T-helper 17 cell (primary cell): Measurements from ENCODE around the gene CTF1. TPM values are rescaled to one million over a fixed set of nuclear protein-coding genes. Genes with fewer than 3 reads are reported as not detected.
A peak's percentile ranks its signal among the peaks of the same experiment; 100 is the strongest.

Experiments used
- ATAC-seq: fragments of 150-1000 bp; cut with Tn5 transposase; 2 replicates; pipeline ENCODE4 v1.10.0; 2021; ENCODE audit warnings: mild to moderate bottlenecking, moderate library complexity
- DNase-seq, 3 donors: peaks; one replicate each; pipeline versions ENCODE4 v3.0.0 to v3.0.0-alpha.2; 2020 to 2021
- H3K9me3 ChIP-seq: one replicate; pipeline ENCODE4 v1.7.0; 2013; ENCODE audit warnings: low read length, mild to moderate bottlenecking; ENCODE audit not compliant: control insufficient read depth, poor library complexity, severe bottlenecking
- H3K27ac Mint-ChIP-seq: one replicate; pipeline ENCODE4 v1.8.0; 2022; ENCODE audit warnings: mild to moderate bottlenecking, moderate library complexity, mixed read lengths
- H3K27me3 Mint-ChIP-seq: one replicate; pipeline ENCODE4 v1.8.0; 2022; ENCODE audit warnings: mixed read lengths
- H3K36me3 Mint-ChIP-seq: one replicate; pipeline ENCODE4 v1.8.0; 2022; ENCODE audit warnings: low read depth, mixed read lengths
- H3K4me1 Mint-ChIP-seq: one replicate; pipeline ENCODE4 v1.8.0; 2022; ENCODE audit warnings: mild to moderate bottlenecking, mixed read lengths
- H3K4me3 Mint-ChIP-seq: one replicate; pipeline ENCODE4 v1.8.0; 2022; ENCODE audit warnings: mild to moderate bottlenecking, moderate library complexity, mixed read lengths
- total RNA-seq, 4 donors: library from RNA in 2 of 4; stranded (reverse) in 2 of 4; gene quantifications; one replicate each; pipeline ENCODE4 v1.2.3 and lab custom pipeline; 2022 to 2026

CTF1 gene
- total RNA-seq, 2 donors from 2014 or later, result 0.26 TPM; not detected in 1

- no peak for ATAC-seq
- Mint-ChIP-seq H3K27me3 (no peaks in the 10 kb centered on the region), H3K4me1 (peaks cover 29% of the 10 kb centered on the region), H3K4me3 (peak within 1 kb of the TSS; percentile 99), H3K36me3 (no peaks in the 10 kb centered on the region), H3K27ac (peak within 1 kb of the TSS; percentile 98)
- DNase-seq, result no peak
- H3K9me3 ChIP-seq, result no peaks in the 10 kb centered on the region
Measured at GRCh38 chr16:30923554-30924075, 27.2 kb downstream of the CTF1 start, which contains the start of gene FBXL19. FBXL19 (plus strand) TSS chr16:30923572; CDS start chr16:30925755, 2,183 bp downstream.

DNA sequence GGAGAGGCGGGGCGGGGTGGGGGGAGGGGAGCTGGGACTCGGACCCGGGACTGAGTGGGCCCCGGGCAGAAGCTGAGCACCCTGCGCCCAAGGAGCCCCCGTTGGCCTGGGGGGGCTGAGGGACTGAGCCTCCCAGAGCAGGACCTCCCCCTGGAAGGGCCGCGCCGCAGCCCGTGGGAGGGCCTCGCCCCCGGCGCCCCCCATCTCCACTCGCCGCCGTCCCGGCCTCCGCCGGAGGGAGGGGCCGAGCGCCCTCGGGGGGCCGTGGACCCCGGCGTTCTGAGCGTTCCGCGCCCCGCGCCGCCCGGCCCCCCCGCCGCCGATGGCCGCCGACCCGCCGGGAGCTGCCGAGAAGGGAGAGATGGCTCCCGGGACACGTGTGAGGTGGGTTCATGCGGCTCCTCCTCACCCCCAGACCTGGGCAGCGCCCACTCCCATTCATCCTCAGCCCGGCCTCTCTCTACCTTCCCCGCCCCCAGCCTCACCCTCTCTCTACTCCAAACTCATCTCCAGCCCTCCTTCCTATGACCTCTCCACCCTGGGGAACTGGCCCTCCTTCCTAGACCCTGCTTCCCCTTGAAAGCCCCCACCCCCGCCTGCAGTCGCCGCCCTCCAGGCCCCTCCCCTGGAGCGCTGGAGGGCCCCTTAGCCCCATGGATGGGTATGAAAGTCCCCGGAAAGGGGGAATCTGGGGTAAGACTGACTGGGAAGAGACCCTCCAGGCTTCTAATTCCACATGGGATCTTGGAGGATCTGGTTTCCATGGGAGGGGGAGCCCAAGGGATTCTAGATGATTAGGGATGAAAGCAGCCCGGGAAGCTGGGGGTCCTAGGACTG is 27.9 kb downstream of the CTF1 start:
- Mint-ChIP-seq H3K4me1 (peaks cover 29% of the 10 kb centered on the region), H3K27ac (peak overlapping the region; percentile 54), H3K36me3 (no peaks in the 10 kb centered on the region), H3K27me3 (no peaks in the 10 kb centered on the region), H3K4me3 (peak overlapping the region; percentile 83)
- DNase-seq (no peak), ATAC-seq (no peak)
- no peaks in the 10 kb centered on the region for H3K9me3 ChIP-seq

DNA sequence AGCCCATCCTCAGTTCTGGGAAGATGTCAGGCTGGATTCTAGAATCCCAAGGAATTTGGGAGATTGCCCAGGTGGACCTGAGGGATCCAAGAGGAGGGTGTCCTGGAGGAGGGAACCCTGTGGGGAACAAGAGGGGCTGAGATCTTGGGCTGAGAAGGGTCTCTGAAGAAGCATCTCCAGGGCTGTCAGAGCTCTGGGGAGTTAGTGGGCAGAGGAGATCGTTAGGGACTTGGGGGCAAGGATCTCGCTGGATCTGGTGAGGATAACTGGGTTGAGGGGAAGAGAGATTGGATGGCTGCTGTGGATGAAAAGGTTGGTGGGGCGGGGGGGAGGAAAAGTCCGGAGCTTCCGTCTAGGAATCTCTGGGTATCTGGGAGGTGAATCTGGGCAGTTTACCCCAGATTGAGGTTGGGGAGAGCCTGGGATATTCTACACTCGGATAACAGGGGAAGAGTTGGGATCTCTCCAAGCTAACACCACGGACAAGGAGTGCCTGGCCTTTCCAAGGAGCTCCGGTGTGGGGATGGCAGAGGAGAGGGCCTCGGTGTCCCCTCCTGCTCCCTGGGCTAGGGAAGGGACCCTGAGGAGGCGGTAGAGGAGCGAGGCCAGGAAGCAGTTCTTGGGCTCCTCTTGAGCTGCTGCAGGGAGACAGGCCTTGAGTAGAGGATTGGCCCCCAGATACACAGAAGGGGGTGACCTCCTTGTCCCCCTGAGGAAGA is 28.7 kb downstream of the CTF1 start:
- H3K9me3 ChIP-seq, result no peaks in the 10 kb centered on the region
- Mint-ChIP-seq H3K36me3 (no peaks in the 10 kb centered on the region), H3K27me3 (no peaks in the 10 kb centered on the region), H3K4me1 (peaks cover 29% of the 10 kb centered on the region), H3K27ac (peak overlapping the region; percentile 54), H3K4me3 (peak overlapping the region; percentile 83)
- ATAC-seq, result no peak
- no peak for DNase-seq

GRCh38 chr16:30925632-30925987 is 29.2 kb downstream of the CTF1 start:
- Mint-ChIP-seq H3K4me1 (peaks cover 29% of the 10 kb centered on the region), H3K36me3 (no peaks in the 10 kb centered on the region), H3K4me3 (peak overlapping the region; percentile 28), H3K27ac (peak overlapping the region; percentile 83), H3K27me3 (no peaks in the 10 kb centered on the region)
- no peak for ATAC-seq
- no peak for DNase-seq
- H3K9me3 ChIP-seq, result no peaks in the 10 kb centered on the region

DNA sequence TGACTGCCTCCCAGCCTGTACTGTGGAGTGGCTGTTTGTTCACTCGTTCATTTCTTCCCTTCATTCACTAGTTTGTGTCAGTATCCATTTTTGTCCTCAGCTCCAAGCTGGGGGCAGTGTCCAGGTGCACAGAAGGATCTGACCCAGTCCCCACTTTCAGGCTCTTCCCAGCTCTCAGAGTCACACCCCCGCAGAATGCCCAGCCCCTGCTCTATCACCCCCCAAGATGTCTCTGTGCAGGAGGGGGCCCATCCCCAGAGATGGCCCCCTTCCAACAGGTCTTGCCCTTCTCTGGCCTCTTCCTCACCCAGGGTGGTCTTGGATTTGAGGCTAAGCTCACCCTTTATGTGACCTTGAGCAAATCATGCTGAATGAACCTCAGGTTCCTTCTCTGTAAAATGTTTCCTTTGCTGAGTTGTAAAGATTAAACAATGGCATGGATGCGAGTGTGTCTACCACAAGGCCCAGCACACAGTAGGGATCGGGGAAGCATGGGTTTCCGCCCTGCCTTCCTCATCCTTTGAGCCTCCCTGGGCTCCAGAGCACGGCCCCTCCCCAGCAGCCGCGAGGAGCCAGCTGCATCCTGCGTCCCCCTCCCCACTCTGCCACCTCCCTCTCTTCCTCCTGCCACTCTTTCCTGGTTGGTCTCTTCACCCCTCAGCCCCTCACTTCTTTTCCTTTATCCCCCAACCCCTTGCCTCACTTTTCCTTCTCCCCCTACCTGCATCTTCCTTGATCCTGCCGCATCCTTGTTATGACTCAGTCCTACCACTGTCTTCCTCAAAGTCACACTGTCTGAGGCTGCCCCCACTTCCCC is 29.8 kb downstream of the CTF1 start:
- H3K9me3 ChIP-seq, result no peaks in the 10 kb centered on the region
- Mint-ChIP-seq H3K4me3 (peak overlapping the region; percentile 53), H3K27me3 (no peaks in the 10 kb centered on the region), H3K27ac (peak overlapping the region; percentile 83), H3K36me3 (peaks cover 2% of the 10 kb centered on the region), H3K4me1 (peaks cover 32% of the 10 kb centered on the region)
- no peak for ATAC-seq
- DNase-seq, result no peak

DNA sequence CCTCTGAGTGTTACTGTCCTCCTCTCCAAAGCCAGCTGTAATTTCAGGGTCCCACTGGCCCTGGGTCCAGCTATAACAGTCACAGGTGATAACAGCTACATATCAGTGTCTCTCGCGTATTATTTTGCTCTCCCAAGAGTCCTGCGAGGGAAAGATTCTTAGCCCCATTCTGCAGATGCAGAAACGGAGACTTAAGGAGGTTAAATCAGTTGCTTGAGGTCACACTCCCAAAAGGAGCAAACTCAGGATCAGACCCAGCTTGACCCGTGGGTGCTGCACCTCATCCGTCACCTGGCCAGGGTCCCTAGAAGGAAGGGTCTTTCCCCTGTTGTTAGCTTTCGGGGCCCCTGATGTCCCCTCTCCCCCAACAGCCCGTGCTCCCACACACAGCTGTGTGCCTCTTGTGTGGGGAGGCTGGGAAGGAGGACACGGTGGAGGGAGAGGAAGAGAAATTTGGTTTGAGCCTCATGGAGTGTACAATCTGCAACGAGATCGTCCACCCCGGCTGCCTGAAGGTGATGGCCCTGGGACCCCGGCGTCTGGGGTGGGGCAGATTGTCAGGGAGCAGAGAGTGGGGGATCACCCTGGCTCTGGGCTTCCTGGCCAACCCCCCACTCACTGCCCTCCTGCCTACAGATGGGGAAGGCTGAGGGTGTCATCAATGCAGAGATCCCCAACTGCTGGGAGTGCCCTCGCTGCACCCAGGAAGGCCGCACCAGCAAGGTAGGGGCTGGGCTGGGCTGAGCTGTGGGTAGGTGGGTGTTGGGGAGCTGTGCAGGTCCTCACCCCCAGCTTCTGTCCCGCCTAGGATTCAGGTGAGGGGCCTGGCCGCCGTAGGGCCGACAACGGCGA is 30.7 kb downstream of the CTF1 start:
- H3K27me3 Mint-ChIP-seq, result no peaks in the 10 kb centered on the region
- DNase-seq, result no peak
- H3K4me3 Mint-ChIP-seq, result no peak overlapping the region
- no peak overlapping the region for H3K27ac Mint-ChIP-seq
- no peak for ATAC-seq
- H3K36me3 Mint-ChIP-seq, result peaks cover 2% of the 10 kb centered on the region
- H3K9me3 ChIP-seq, result no peaks in the 10 kb centered on the region
- H3K4me1 Mint-ChIP-seq, result peaks cover 26% of the 10 kb centered on the region

GRCh38 chr16:30927789-30928378 is 31.5 kb downstream of the CTF1 start:
- Mint-ChIP-seq H3K36me3 (peaks cover 2% of the 10 kb centered on the region), H3K4me3 (no peak overlapping the region), H3K27me3 (no peaks in the 10 kb centered on the region), H3K4me1 (peaks cover 25% of the 10 kb centered on the region), H3K27ac (no peak overlapping the region)
- H3K9me3 ChIP-seq, result no peaks in the 10 kb centered on the region
- DNase-seq (no peak), ATAC-seq (peak; percentile 7)

DNA sequence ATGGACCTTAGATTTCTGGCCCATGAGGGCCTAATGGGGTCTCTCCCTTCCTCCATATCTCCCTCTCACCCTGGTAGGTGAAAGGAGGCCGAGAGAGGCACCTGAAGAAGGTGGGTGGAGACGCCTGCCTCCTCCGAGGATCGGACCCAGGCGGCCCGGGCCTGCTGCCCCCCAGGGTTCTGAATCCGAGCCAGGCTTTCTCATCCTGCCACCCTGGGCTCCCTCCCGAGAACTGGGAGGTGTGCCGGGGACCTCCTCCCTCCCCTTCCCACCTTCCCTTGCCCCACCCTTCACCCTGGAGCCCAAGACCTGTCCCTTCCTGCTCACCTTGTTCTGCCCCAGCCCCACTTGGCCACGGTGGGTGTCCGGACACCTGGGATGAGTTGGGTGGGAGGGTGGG is 32.0 kb downstream of the CTF1 start:
- H3K9me3 ChIP-seq, result no peaks in the 10 kb centered on the region
- H3K36me3 Mint-ChIP-seq, result peaks cover 2% of the 10 kb centered on the region
- DNase-seq (no peak), ATAC-seq (no peak)
- no peak overlapping the region for H3K27ac Mint-ChIP-seq
- H3K4me3 Mint-ChIP-seq, result no peak overlapping the region
- no peaks in the 10 kb centered on the region for H3K27me3 Mint-ChIP-seq
- peaks cover 23% of the 10 kb centered on the region for H3K4me1 Mint-ChIP-seq

- H3K27ac Mint-ChIP-seq, result no peak overlapping the region
- ATAC-seq (no peak), DNase-seq (no peak)
- H3K36me3 Mint-ChIP-seq, result peaks cover 2% of the 10 kb centered on the region
- H3K27me3 Mint-ChIP-seq, result no peaks in the 10 kb centered on the region
- no peak overlapping the region for H3K4me3 Mint-ChIP-seq
- H3K4me1 Mint-ChIP-seq, result peaks cover 23% of the 10 kb centered on the region
- H3K9me3 ChIP-seq, result no peaks in the 10 kb centered on the region
Measured at GRCh38 chr16:30929167-30929566, 32.8 kb downstream of the CTF1 start.

- Mint-ChIP-seq H3K4me3 (no peak overlapping the region), H3K27me3 (no peaks in the 10 kb centered on the region), H3K27ac (no peak overlapping the region), H3K36me3 (peaks cover 3% of the 10 kb centered on the region), H3K4me1 (peaks cover 23% of the 10 kb centered on the region)
- no peaks in the 10 kb centered on the region for H3K9me3 ChIP-seq
- ATAC-seq (no peak), DNase-seq (no peak)
Measured at GRCh38 chr16:30930160-30930571, 33.8 kb downstream of the CTF1 start.

DNA sequence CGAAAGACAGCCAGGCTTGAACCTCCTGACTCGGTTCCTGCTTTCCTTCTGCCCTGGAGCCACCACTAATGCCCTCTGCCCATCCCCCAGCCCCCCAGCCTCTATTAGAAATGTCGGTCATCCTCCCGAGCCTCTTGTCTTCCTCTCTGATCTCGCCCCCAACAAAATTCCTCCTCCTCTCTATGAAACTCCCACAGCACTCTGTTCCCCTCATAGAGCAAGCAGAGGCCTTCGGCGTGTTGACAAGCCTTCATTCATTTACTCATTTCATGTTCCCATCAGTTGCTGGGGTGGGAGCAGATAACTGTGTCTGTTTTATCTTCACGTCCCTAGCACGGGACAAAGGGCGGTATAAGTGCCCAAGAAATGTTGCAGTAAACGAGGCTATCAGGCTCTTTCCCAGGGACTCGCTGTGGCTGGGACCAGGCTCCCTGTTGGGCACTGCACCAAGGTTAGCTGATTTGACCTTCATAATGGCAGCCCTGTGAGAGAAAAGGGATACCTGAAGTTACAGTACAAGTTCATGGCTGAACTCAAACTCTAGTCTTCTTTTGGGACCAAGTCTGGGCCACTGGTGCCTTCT is 34.7 kb downstream of the CTF1 start:
- H3K27me3 Mint-ChIP-seq, result no peaks in the 10 kb centered on the region
- no peak overlapping the region for H3K27ac Mint-ChIP-seq
- H3K4me1 Mint-ChIP-seq, result peaks cover 25% of the 10 kb centered on the region
- DNase-seq (no peak), ATAC-seq (no peak)
- no peak overlapping the region for H3K4me3 Mint-ChIP-seq
- peaks cover 4% of the 10 kb centered on the region for H3K36me3 Mint-ChIP-seq
- no peaks in the 10 kb centered on the region for H3K9me3 ChIP-seq
